Measurements from ENCODE around the gene PPP1R7. TPM values are rescaled to one million over a fixed set of nuclear protein-coding genes. Genes with fewer than 3 reads are reported as not detected.

The PPP1R7 gene
- total RNA-seq, 2 donors from 2014 or later, result 57.5 to 61.4 TPM

DNA sequence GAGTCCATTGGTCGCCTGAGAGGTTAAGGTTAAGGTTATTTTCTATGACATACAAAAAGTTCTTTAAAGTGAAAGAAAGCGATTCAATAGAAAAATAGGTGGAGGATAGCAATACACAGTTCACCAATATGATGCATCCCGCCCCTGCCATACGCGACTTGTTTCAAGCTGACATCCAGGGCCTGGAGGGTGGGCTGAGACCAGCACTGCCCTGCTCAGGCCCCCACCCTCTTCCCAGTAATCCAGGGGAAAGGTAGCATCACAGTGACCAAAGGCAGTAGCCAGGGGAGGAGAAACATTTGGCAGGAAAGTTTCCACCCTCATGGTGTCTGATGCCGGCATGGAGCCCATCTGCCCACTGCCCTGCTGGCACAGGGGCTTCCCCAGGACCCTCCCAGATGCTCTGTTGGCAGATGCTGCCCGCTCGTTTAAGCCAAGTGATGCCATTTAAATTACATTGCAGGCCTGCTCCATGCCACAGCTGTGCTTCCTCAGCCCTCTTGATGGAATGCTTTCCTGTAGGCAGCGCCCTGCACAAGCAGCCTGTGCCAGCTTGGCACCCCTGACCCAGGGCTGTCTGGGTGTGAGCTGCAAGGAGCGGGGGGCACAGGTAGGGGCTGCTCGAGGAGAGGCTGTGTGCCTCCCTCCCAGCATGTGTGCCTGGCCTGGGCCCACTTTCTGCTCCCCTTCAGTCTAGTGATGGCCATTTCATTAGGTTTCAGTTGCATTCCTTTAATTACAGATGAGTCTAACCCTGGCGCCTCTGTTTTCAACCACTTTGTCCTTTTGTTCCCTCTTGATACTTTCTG lies 27.5 kb downstream of the PPP1R7 start:
- Histone ChIP-seq H3K27me3 (no peaks in the 10 kb centered on the region), H3K4me3 (no peak overlapping the region), H3K4me1 (no peaks in the 10 kb centered on the region), H3K9me3 (no peaks in the 10 kb centered on the region), H3K36me3 (no peaks in the 10 kb centered on the region), H3K27ac (no peak overlapping the region)
- DNase-seq (ENCODE audit: low spot score), result no peak
- TF ChIP-seq, protein P1, sequence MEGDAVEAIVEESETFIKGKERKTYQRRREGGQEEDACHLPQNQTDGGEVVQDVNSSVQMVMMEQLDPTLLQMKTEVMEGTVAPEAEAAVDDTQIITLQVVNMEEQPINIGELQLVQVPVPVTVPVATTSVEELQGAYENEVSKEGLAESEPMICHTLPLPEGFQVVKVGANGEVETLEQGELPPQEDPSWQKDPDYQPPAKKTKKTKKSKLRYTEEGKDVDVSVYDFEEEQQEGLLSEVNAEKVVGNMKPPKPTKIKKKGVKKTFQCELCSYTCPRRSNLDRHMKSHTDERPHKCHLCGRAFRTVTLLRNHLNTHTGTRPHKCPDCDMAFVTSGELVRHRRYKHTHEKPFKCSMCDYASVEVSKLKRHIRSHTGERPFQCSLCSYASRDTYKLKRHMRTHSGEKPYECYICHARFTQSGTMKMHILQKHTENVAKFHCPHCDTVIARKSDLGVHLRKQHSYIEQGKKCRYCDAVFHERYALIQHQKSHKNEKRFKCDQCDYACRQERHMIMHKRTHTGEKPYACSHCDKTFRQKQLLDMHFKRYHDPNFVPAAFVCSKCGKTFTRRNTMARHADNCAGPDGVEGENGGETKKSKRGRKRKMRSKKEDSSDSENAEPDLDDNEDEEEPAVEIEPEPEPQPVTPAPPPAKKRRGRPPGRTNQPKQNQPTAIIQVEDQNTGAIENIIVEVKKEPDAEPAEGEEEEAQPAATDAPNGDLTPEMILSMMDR (IDR thresholded peaks at IDR 0.05), result no peak

DNA sequence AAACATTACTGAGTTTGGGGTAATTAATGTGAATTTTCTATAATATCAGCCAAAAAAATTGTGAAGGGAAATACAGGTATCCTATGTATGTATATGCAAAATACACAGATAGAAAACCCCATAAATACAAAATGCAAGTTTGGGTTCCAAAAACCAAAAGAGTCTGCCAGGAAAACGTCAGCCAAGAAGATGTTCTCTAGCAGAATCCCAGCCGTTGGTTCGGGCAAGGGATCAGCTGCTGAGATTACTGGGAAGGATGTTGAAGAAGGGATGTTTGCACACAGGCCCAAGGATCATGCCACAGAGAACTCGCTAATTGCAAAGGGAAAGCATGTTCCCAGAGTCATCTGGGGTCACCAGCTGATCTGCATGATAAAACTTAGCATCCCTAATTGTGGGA lies 28.7 kb downstream of the PPP1R7 start:
- H3K4me3 ChIP-seq, result no peak overlapping the region
- no peak for DNase-seq (ENCODE audit: low spot score)
- TF ChIP-seq, protein P1 (IDR thresholded peaks at IDR 0.05), result no peak

DNA sequence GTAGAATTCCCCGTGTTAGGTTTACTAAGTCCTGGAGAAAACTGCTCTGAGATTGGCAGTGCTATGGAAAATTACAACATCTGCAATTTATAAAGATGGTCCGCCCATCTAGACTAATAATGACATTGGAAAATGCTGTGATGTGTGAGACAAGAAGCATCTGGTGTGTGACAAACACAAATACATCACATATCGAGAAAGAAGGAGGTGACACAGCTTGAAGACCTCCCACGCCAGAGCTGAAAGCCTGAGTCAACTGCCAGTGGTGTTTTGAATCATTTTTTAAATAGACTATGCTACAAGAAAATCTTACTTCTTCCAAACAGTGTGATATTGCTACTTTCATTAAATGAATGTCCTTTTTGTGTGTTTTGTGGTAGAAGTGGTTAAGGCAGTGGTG lies 29.6 kb downstream of the PPP1R7 start:
- no peak for DNase-seq (ENCODE audit: low spot score)
- Histone ChIP-seq H3K4me3 (no peak overlapping the region), H3K4me1 (no peaks in the 10 kb centered on the region), H3K27ac (peak overlapping the region in 1 of 2 donors; percentile 3), H3K27me3 (no peaks in the 10 kb centered on the region), H3K9me3 (no peaks in the 10 kb centered on the region), H3K36me3 (no peaks in the 10 kb centered on the region)
- TF ChIP-seq, protein P1 (IDR thresholded peaks at IDR 0.05), result no peak

More for the DNA sequence above, 28.7 kb downstream of the PPP1R7 start:
- H3K9me3 ChIP-seq, result no peaks in the 10 kb centered on the region
- H3K27me3 ChIP-seq, result no peaks in the 10 kb centered on the region
- H3K4me1 ChIP-seq, result no peaks in the 10 kb centered on the region
- H3K36me3 ChIP-seq, result no peaks in the 10 kb centered on the region
- H3K27ac ChIP-seq, result peak overlapping the region; percentile 3 to 25

DNA sequence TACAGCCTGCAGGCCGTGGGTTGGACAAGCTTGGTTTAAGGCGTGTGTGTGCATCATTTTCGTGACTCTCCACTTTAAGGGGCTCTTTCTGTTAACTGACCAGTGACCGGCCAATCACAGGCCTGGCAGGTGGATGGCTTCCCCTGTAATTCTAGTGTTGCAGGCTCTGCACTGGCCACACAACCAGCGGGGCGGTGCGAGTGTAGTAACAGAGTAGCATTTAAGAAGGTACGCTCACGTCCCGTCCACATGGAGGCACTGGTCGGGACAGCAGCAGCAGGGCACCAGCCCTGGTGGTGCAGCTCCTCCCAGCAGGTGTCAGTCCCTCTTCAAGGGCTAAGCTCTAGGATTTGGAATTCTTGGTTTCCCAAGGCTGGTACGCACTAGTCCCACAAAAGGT lies 30.2 kb downstream of the PPP1R7 start:
- TF ChIP-seq, protein P1 (IDR thresholded peaks at IDR 0.05), result no peak
- no peak overlapping the region for H3K4me3 ChIP-seq
- no peak for DNase-seq (ENCODE audit: low spot score)
- no peaks in the 10 kb centered on the region for H3K27me3 ChIP-seq
- no peaks in the 10 kb centered on the region for H3K36me3 ChIP-seq
- no peak overlapping the region for H3K27ac ChIP-seq
- H3K4me1 ChIP-seq, result no peaks in the 10 kb centered on the region
- no peaks in the 10 kb centered on the region for H3K9me3 ChIP-seq

- DNase-seq (ENCODE audit: low spot score), result no peak
- Histone ChIP-seq H3K27me3 (no peaks in the 10 kb centered on the region), H3K4me1 (no peaks in the 10 kb centered on the region), H3K4me3 (no peak overlapping the region), H3K9me3 (no peaks in the 10 kb centered on the region), H3K27ac (no peak overlapping the region), H3K36me3 (no peaks in the 10 kb centered on the region)
- TF ChIP-seq, protein P1 (IDR thresholded peaks at IDR 0.05), result no peak
These were observed 31.9 kb downstream of the PPP1R7 start for GRCh38 chr2:241182126-241182525.

Measured in right atrium auricular region (tissue), 2 donors.